DOHH2 (cell line): ENCODE measurements around the gene ST8SIA6.

ENCODE experiments used
- EZH2phosphoT487 ChIP-seq: fragments of 200-600 bp; sonication (generic); IDR thresholded peaks from 2 replicates; pipeline ENCODE4 v1.6.1; 2017; ENCODE audit warnings: borderline replicate concordance, mild to moderate bottlenecking, antibody characterized with exemption, low read length, moderate library complexity, mixed read lengths
- TF ChIP-seq, protein P1 (sequence below): fragments of 200-600 bp; sonication (generic); IDR thresholded peaks from one replicate; pipeline ENCODE4 v1.5.1; 2014; ENCODE audit warnings: antibody characterized with exemption, mild to moderate bottlenecking, low read depth, low read length; ENCODE audit not compliant: poor library complexity, severe bottlenecking

DNA sequence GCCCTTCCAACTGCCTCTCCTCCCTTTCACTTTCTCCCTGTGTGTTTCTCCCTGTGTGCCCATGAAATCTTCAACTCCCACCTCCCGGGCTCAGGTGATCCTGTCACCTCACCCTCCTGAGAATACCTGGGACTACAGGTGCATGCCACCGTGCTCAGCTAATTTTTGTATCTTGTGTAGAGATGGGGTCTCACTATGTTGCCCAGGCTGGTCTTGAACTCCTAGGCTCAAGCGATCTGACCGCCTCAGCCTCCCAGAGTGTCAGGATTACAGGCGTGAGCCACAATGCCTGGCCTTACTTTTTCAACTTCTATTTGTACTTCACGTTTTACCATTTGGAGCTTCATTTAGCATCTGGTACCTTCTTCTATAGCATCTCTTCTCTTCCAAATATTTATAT is 24.9 kb downstream of the ST8SIA6 start:
- TF ChIP-seq, protein P1, sequence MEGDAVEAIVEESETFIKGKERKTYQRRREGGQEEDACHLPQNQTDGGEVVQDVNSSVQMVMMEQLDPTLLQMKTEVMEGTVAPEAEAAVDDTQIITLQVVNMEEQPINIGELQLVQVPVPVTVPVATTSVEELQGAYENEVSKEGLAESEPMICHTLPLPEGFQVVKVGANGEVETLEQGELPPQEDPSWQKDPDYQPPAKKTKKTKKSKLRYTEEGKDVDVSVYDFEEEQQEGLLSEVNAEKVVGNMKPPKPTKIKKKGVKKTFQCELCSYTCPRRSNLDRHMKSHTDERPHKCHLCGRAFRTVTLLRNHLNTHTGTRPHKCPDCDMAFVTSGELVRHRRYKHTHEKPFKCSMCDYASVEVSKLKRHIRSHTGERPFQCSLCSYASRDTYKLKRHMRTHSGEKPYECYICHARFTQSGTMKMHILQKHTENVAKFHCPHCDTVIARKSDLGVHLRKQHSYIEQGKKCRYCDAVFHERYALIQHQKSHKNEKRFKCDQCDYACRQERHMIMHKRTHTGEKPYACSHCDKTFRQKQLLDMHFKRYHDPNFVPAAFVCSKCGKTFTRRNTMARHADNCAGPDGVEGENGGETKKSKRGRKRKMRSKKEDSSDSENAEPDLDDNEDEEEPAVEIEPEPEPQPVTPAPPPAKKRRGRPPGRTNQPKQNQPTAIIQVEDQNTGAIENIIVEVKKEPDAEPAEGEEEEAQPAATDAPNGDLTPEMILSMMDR, result no peak
- TF ChIP-seq EZH2phosphoT487, result no peak
